Measurements from ENCODE around the gene CEP20. TPM values are rescaled to one million over a fixed set of nuclear protein-coding genes. Genes with fewer than 3 reads are reported as not detected.

Gene CEP20
- total and polyA plus RNA-seq, 2 of the 8 experiments (the other 6 are each of a cell fraction or from before 2014, with no cell fraction given) = 16.2 to 49.0 TPM

- TF ChIP-seq SUZ12 (IDR thresholded peaks at IDR 0.05; ENCODE audit: low read length) = no peak
- TF ChIP-seq, protein P1, sequence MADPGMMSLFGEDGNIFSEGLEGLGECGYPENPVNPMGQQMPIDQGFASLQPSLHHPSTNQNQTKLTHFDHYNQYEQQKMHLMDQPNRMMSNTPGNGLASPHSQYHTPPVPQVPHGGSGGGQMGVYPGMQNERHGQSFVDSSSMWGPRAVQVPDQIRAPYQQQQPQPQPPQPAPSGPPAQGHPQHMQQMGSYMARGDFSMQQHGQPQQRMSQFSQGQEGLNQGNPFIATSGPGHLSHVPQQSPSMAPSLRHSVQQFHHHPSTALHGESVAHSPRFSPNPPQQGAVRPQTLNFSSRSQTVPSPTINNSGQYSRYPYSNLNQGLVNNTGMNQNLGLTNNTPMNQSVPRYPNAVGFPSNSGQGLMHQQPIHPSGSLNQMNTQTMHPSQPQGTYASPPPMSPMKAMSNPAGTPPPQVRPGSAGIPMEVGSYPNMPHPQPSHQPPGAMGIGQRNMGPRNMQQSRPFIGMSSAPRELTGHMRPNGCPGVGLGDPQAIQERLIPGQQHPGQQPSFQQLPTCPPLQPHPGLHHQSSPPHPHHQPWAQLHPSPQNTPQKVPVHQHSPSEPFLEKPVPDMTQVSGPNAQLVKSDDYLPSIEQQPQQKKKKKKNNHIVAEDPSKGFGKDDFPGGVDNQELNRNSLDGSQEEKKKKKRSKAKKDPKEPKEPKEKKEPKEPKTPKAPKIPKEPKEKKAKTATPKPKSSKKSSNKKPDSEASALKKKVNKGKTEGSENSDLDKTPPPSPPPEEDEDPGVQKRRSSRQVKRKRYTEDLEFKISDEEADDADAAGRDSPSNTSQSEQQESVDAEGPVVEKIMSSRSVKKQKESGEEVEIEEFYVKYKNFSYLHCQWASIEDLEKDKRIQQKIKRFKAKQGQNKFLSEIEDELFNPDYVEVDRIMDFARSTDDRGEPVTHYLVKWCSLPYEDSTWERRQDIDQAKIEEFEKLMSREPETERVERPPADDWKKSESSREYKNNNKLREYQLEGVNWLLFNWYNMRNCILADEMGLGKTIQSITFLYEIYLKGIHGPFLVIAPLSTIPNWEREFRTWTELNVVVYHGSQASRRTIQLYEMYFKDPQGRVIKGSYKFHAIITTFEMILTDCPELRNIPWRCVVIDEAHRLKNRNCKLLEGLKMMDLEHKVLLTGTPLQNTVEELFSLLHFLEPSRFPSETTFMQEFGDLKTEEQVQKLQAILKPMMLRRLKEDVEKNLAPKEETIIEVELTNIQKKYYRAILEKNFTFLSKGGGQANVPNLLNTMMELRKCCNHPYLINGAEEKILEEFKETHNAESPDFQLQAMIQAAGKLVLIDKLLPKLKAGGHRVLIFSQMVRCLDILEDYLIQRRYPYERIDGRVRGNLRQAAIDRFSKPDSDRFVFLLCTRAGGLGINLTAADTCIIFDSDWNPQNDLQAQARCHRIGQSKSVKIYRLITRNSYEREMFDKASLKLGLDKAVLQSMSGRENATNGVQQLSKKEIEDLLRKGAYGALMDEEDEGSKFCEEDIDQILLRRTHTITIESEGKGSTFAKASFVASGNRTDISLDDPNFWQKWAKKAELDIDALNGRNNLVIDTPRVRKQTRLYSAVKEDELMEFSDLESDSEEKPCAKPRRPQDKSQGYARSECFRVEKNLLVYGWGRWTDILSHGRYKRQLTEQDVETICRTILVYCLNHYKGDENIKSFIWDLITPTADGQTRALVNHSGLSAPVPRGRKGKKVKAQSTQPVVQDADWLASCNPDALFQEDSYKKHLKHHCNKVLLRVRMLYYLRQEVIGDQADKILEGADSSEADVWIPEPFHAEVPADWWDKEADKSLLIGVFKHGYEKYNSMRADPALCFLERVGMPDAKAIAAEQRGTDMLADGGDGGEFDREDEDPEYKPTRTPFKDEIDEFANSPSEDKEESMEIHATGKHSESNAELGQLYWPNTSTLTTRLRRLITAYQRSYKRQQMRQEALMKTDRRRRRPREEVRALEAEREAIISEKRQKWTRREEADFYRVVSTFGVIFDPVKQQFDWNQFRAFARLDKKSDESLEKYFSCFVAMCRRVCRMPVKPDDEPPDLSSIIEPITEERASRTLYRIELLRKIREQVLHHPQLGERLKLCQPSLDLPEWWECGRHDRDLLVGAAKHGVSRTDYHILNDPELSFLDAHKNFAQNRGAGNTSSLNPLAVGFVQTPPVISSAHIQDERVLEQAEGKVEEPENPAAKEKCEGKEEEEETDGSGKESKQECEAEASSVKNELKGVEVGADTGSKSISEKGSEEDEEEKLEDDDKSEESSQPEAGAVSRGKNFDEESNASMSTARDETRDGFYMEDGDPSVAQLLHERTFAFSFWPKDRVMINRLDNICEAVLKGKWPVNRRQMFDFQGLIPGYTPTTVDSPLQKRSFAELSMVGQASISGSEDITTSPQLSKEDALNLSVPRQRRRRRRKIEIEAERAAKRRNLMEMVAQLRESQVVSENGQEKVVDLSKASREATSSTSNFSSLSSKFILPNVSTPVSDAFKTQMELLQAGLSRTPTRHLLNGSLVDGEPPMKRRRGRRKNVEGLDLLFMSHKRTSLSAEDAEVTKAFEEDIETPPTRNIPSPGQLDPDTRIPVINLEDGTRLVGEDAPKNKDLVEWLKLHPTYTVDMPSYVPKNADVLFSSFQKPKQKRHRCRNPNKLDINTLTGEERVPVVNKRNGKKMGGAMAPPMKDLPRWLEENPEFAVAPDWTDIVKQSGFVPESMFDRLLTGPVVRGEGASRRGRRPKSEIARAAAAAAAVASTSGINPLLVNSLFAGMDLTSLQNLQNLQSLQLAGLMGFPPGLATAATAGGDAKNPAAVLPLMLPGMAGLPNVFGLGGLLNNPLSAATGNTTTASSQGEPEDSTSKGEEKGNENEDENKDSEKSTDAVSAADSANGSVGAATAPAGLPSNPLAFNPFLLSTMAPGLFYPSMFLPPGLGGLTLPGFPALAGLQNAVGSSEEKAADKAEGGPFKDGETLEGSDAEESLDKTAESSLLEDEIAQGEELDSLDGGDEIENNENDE (IDR thresholded peaks at IDR 0.05; ENCODE audit: insufficient replicate concordance, low read length) = no peak
Observed at GRCh38 chr16:15830832-15831451, 57.5 kb downstream of the CEP20 start (continued).
